Measurements from ENCODE around the gene DNAI2.
"Not testable (repeated sequence)": the region's sequence is repeated elsewhere in the genome, so short reads cannot be mapped to it uniquely, and the experiment has no call there.

- not testable (repeated sequence) for TF ChIP-seq POLR2AphosphoS5, POLR2A (IDR thresholded peaks at IDR 0.05; ENCODE audit: low read depth, low read length)
Measured at GRCh38 chr17:74267054-74267453, 7.0 kb upstream of the DNAI2 start.
